Caco-2 (cell line): ENCODE data around the gene ALK. TPM values are rescaled to one million over a fixed set of nuclear protein-coding genes. Genes with fewer than 3 reads are reported as not detected.

Experiments used
- BruUV-seq: library from RNA; stranded (reverse); fragments of 400-500 nt; replicated peaks from 2 replicates; lab custom pipeline; 2021; lab: Mats Ljungman, UMichigan
- CTCF ChIA-PET: fragments of 300-600 bp; sonication (Branson Sonifier 250); formaldehyde crosslinking; loops from one replicate; lab custom pipeline; 2022; ENCODE audit warnings: antibody characterized with exemption; lab: Charles Lee
- POLR2A ChIA-PET: fragments of 300-600 bp; sonication (Branson Sonifier 250); formaldehyde crosslinking; loops from one replicate; lab custom pipeline; 2022; ENCODE audit warnings: antibody characterized with exemption; lab: Charles Lee
- DNase-seq, 2 experiments: peaks; one replicate each; pipeline versions ENCODE4 v3.0.0 to v3.0.0-alpha.2; 2020 to 2022
- H3K27me3 ChIP-seq: replicated peaks from 2 replicates; pipeline ENCODE4 v1.6.0; 2011; ENCODE audit warnings: low read length; ENCODE audit not compliant: control insufficient read depth, insufficient read depth
- H3K36me3 ChIP-seq: 2 replicates; pipeline ENCODE4 v1.5.1; 2011; ENCODE audit warnings: low read length; ENCODE audit not compliant: control insufficient read depth, insufficient read depth
- H3K4me1 ChIP-seq: fragments of 250-450 bp; sonication (Bioruptor Pico); 2 replicates; pipeline ENCODE4 v1.5.1; 2020; ENCODE audit warnings: mild to moderate bottlenecking
- H3K4me3 ChIP-seq: 2 replicates; pipeline ENCODE4 v1.5.1; 2011; ENCODE audit warnings: low read depth, mild to moderate bottlenecking, control low read depth, low read length
- H3K9me3 ChIP-seq: fragments of 250-450 bp; sonication (Bioruptor Pico); 2 replicates; pipeline ENCODE4 v1.5.1; 2020; ENCODE audit warnings: mild to moderate bottlenecking, moderate library complexity
- H3K27ac Mint-ChIP-seq: one replicate; pipeline ENCODE4 v1.8.0; 2022; ENCODE audit warnings: mixed read lengths; ENCODE audit not compliant: unreplicated experiment
- H3K27me3 Mint-ChIP-seq: one replicate; pipeline ENCODE4 v1.8.0; 2022; ENCODE audit warnings: mixed read lengths; ENCODE audit not compliant: insufficient read depth, unreplicated experiment
- H3K36me3 Mint-ChIP-seq: one replicate; pipeline ENCODE4 v1.8.0; 2022; ENCODE audit warnings: mild to moderate bottlenecking, mixed read lengths; ENCODE audit not compliant: insufficient read depth, unreplicated experiment
- H3K4me1 Mint-ChIP-seq: one replicate; pipeline ENCODE4 v1.8.0; 2022; ENCODE audit warnings: low read depth, mixed read lengths; ENCODE audit not compliant: unreplicated experiment
- H3K4me3 Mint-ChIP-seq: one replicate; pipeline ENCODE4 v1.8.0; 2022; ENCODE audit warnings: mild to moderate bottlenecking, moderate library complexity, mixed read lengths; ENCODE audit not compliant: unreplicated experiment
- H3K9me3 Mint-ChIP-seq: one replicate; pipeline ENCODE4 v1.8.0; 2022; ENCODE audit warnings: mixed read lengths; ENCODE audit not compliant: unreplicated experiment
- intact Hi-C: fragments of 100-400 bp; cut with micrococcal nuclease; formaldehyde crosslinking; loops from one replicate; pipeline ENCODE4 v1.10.0; 2022; ENCODE audit not compliant: unreplicated experiment
- total RNA-seq: library from RNA; stranded (reverse); gene quantifications from 2 replicates; pipeline ENCODE4 v1.2.3, GENCODE V29; 2022
- TF ChIP-seq, protein P1 (sequence below), 2 experiments: fragments of 200-600 bp in 1 of 2; IDR thresholded peaks; 1 replicate in 1 of 2; 2 replicates in 1 of 2; pipeline versions ENCODE4 v1.5.1 to v1.8.0; 2011 to 2022; ENCODE audit warnings: antibody characterized with exemption in 1 of 2, control low read depth in 1 of 2, inconsistent platforms in 1 of 2, low read depth in 1 of 2, low read length in 1 of 2, mild to moderate bottlenecking in 1 of 2, moderate library complexity in 1 of 2; ENCODE audit not compliant: insufficient read depth in 1 of 2, severe bottlenecking in 1 of 2, unreplicated experiment in 1 of 2

Gene ALK
- total RNA-seq, 1 experiment from 2014 or later = 0.11 TPM

DNA sequence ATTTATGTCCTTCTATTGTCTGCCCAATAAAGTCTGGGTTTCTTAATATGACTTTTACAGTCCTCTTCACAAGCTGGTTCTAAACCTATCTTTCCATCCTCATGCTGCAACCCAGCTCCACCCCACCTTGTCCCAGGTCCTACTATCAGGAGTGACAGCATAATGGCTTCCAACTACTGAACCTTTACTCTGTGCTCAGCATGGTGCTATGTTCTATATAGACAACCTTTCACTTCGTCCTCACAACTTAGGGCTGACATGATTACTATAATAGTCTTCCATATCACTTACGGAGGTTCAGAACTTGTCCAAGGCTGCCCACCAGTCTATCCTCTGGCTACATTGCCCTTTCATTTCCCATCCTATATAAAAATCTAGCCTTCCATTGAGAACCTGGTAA, 256.8 kb downstream of the ALK start:
- ChIA-PET CTCF (no interaction called here), POLR2A (no interaction called here)
- Histone ChIP-seq H3K36me3 (no peaks in the 10 kb centered on the region), H3K27me3 (no peaks in the 10 kb centered on the region), H3K9me3 (no peaks in the 10 kb centered on the region; the same call in 1 of the 2 replicates), H3K4me1 (no peaks in the 10 kb centered on the region), H3K4me3 (no peak overlapping the region)
- TF ChIP-seq, protein P1, sequence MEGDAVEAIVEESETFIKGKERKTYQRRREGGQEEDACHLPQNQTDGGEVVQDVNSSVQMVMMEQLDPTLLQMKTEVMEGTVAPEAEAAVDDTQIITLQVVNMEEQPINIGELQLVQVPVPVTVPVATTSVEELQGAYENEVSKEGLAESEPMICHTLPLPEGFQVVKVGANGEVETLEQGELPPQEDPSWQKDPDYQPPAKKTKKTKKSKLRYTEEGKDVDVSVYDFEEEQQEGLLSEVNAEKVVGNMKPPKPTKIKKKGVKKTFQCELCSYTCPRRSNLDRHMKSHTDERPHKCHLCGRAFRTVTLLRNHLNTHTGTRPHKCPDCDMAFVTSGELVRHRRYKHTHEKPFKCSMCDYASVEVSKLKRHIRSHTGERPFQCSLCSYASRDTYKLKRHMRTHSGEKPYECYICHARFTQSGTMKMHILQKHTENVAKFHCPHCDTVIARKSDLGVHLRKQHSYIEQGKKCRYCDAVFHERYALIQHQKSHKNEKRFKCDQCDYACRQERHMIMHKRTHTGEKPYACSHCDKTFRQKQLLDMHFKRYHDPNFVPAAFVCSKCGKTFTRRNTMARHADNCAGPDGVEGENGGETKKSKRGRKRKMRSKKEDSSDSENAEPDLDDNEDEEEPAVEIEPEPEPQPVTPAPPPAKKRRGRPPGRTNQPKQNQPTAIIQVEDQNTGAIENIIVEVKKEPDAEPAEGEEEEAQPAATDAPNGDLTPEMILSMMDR (IDR thresholded peaks at IDR 0.05; ENCODE audit: insufficient read depth in 1 of 2, low read depth in 1 of 2, low read length in 1 of 2, severe bottlenecking in 1 of 2, unreplicated experiment in 1 of 2) = no peak
- Mint-ChIP-seq H3K36me3 (no peaks in the 10 kb centered on the region), H3K4me3 (no peak overlapping the region), H3K27me3 (peaks cover 10% of the 10 kb centered on the region), H3K4me1 (no peaks in the 10 kb centered on the region), H3K9me3 (no peaks in the 10 kb centered on the region), H3K27ac (no peak overlapping the region)
- intact Hi-C loops = no loop called here
- no peak for DNase-seq
- no TSS peak for BruUV-seq

DNA sequence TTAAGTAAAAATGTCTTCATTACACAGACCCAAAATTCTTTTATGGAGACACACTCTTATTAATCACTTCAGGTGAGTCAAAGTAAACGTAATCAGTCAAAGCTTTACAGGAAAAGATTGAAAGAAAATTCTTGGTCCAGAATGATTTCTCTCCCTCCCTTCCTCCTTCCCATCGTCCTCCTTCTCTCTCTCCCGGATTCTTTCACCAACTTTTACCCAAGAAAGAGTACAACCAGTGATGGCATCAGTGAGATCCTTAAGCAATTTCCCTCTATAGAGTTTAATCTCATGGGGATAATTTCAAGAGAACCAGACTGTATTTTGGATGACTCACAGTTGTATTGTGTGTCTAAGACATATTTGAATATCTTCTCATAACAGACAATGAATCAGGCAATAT, 258.1 kb downstream of the ALK start:
- Mint-ChIP-seq H3K4me1 (no peaks in the 10 kb centered on the region), H3K36me3 (no peaks in the 10 kb centered on the region), H3K27ac (no peak overlapping the region), H3K27me3 (peaks cover 10% of the 10 kb centered on the region), H3K9me3 (no peaks in the 10 kb centered on the region), H3K4me3 (no peak overlapping the region)
- intact Hi-C loops = no loop called here
- no peak for DNase-seq
- BruUV-seq = no TSS peak
- TF ChIP-seq, protein P1 (IDR thresholded peaks at IDR 0.05; ENCODE audit: insufficient read depth in 1 of 2, low read depth in 1 of 2, low read length in 1 of 2, severe bottlenecking in 1 of 2, unreplicated experiment in 1 of 2) = no peak
- no peak overlapping the region for H3K4me3 ChIP-seq
- H3K36me3 ChIP-seq = no peaks in the 10 kb centered on the region
- ChIA-PET POLR2A (no interaction called here), CTCF (no interaction called here)
- no peaks in the 10 kb centered on the region for H3K27me3 ChIP-seq
- H3K9me3 ChIP-seq = no peaks in the 10 kb centered on the region; the same call in 1 of the 2 replicates
- no peaks in the 10 kb centered on the region for H3K4me1 ChIP-seq

DNA sequence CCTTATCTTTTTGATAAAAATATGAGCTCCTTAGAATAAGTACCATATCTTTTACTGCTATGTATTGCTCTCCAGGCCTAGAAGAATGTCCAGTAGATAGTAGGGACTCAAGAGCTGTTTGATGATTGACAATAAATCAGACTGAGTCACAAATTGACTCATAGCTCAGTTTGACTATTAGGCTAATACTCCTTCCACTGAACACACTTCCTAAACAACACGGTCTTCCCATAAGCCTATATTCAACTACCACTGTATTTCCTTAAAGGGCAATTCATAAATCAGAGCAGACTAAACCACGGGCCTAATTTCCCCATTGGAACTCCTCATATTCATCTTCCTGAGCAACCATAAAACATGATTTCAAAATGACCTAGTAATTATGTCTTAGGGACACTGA, 258.5 kb downstream of the ALK start:
- Histone ChIP-seq H3K27me3 (no peaks in the 10 kb centered on the region), H3K4me1 (no peaks in the 10 kb centered on the region), H3K9me3 (no peaks in the 10 kb centered on the region; the same call in 1 of the 2 replicates), H3K4me3 (no peak overlapping the region), H3K36me3 (no peaks in the 10 kb centered on the region)
- H3K36me3 Mint-ChIP-seq = no peaks in the 10 kb centered on the region
- ChIA-PET POLR2A (no interaction called here), CTCF (no interaction called here)
- H3K4me1 Mint-ChIP-seq = no peaks in the 10 kb centered on the region
- H3K9me3 Mint-ChIP-seq = no peaks in the 10 kb centered on the region
- no peak for DNase-seq
- TF ChIP-seq, protein P1 (IDR thresholded peaks at IDR 0.05; ENCODE audit: insufficient read depth in 1 of 2, low read depth in 1 of 2, low read length in 1 of 2, severe bottlenecking in 1 of 2, unreplicated experiment in 1 of 2) = no peak
- intact Hi-C loops = no loop called here
- no peak overlapping the region for H3K4me3 Mint-ChIP-seq
- no peak overlapping the region for H3K27ac Mint-ChIP-seq
- H3K27me3 Mint-ChIP-seq = peaks cover 10% of the 10 kb centered on the region
- BruUV-seq = no TSS peak
